GM19463 (cell line): ENCODE data around the gene S100A8.

Experiments used
- ATAC-seq: cut with Tn5 transposase; IDR thresholded peaks from one replicate; pipeline ENCODE4 v1.9.1; 2021; ENCODE audit warnings: mild to moderate bottlenecking, moderate library complexity; ENCODE audit not compliant: unreplicated experiment

The S100A8 gene

DNA sequence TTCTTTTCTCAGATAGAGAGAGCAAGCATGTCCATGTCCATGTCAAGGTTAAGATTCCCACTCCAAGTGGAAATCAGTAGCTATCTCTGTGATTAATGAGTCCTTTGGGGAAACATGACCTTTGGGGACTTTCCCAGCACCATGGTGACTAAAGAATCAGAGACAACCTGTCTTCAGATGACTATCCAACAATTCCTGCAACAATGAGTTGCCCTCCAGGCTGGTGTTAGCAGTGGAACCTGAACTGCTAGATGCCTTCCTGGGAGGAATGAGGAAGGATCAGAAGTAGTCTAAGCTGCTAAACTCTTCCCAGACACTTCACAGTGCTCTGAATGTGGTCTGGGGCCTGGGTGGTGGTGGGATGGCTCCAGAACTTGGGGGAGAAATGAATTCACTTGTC is 26.7 kb downstream of the S100A8 start:
- ATAC-seq, result no peak

DNA sequence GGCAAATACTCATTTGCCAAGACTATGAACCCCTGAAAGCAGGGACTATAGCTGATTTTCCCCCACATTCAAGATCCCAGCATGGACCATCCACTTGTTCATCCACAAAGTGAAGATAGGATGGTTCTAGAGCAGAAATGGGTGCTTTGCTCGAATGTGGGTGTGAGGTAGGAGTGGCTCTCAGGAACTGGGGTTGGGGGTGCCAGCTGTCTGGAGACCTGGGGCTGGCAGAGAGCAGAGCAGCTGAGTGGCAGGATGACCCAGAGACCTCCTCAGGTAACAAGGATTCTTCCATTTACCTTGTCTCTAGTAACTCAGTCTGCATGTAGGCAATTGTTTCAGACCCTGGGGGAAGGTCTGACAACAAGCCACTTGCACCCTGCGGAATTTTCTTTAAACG is 27.2 kb downstream of the S100A8 start:
- ATAC-seq, result no peak

- no peak for ATAC-seq
Observed at GRCh38 chr1:153362187-153362775, 28.6 kb downstream of the S100A8 start.

GRCh38 chr1:153361480-153362109 is 29.3 kb downstream of the S100A8 start:
- ATAC-seq, result no peak

GRCh38 chr1:153360592-153361479 is 30.0 kb downstream of the S100A8 start:
- no peak for ATAC-seq

GRCh38 chr1:153360190-153360589 is 30.7 kb downstream of the S100A8 start:
- no peak for ATAC-seq

DNA sequence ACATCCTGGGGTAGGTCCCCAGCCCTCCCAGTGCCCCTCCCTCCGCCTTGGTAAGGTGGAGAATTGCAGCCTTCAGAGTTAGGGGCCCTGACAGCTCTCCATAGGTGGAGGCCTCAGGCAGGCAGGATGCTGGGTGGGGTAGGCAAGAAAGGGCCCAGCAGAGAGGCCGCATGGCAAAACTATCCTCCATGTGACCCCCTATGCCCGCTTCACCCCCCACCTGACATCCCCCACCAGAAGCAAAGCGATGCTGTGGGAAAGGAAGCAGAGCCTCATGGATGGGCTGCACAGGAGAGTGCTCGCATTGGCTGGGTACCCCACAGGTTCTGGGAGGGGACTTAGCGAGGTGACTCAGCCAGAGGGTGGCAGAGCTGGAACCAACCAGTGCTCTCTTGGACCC is 31.6 kb downstream of the S100A8 start:
- no peak for ATAC-seq

DNA sequence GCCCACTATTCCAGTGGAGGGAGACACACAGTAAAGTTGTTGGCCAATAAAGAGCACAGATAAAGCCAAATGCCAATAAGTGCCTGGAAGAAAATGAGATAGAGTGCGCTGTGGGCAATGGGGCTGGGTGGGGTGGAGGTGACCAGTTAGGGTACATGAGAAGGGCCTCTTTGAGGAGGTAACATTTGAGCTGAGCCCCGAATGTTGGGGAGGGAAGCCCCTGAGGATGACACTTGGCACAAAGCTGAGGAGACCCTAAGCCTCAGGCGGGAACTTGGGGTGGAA is 32.2 kb downstream of the S100A8 start:
- ATAC-seq, result no peak

GRCh38 chr1:153357853-153358690 is 32.8 kb downstream of the S100A8 start, which contains the start of gene S100A9:
S100A9 (plus strand) TSS chr1:153357854; CDS start chr1:153358284, 430 bp downstream.
- ATAC-seq, result no peak

- ATAC-seq, result no peak
Observed at GRCh38 chr1:153357076-153357852, 33.6 kb downstream of the S100A8 start.

DNA sequence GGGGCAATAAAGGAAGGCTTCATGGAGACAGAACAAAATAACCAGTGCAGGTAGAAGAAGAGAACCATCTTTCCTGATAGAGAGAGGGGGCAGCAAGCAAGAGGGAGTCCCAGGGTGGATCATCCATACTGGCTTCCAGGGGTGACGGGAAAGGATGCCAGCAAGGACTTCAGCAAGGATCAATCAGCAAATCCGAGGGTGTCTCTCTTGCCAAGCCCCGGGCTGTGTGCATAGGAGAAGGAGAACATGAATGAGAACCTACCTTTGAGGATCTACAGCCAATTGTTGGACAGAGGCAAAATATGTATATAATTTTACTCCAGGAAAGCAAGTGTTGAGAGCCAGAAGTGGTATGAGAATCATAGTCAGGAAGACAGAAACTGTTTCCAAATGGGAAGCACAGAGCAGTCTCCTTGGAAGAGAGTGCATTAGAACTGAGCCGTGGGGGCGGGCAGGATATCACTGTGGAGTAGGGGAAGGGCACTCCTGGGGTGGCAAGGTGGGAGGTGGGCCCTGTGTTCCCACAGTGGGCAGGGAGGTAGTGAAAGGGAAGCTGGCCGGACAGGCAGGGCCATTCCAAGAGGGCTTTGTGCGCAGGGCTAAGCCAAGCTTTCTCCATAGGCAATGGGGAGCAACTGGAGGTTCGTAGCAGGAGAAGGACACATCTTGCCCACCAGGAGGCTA is 34.3 kb downstream of the S100A8 start:
- no peak for ATAC-seq

GRCh38 chr1:153355445-153356071 is 35.3 kb downstream of the S100A8 start:
- ATAC-seq, result no peak

- no peak for ATAC-seq
Observed at GRCh38 chr1:153354515-153355193, 36.2 kb downstream of the S100A8 start.

DNA sequence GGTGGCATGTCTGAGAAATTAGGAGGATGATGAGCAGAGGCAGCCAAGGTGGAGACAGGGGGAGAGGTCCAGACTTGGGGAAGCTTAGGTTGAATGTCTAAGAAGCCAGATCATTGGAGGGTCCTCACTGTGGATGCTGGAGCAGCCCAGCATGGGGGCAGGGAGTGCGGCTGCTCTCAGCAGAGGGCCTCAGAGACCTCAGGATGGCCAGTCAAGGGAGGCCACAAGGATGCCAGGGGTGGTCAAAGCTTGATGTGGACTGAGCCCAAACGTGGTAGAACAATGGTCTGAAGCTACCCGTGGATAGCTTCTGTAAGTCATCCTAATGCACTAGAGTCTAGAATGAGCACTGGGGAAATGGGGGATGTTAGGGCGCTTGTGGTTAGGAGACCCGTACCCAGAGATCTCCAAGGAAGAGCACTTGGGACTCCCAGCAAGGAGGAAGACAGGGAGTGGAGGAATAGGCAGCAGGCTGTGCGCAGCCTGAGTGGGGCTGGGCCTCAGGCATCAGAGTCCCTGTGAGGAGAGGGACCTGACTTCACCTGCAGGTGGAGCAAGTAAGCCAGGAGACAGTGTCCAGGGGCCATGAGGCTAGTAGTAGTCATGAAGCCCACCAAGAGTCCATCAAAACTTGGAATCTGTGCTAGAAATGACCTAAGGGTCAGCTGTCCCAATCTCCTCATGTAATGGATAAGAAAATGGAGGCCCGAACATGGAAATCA is 37.5 kb downstream of the S100A8 start:
- no peak for ATAC-seq

GRCh38 chr1:153352523-153352922 is 38.4 kb downstream of the S100A8 start:
- ATAC-seq, result no peak

DNA sequence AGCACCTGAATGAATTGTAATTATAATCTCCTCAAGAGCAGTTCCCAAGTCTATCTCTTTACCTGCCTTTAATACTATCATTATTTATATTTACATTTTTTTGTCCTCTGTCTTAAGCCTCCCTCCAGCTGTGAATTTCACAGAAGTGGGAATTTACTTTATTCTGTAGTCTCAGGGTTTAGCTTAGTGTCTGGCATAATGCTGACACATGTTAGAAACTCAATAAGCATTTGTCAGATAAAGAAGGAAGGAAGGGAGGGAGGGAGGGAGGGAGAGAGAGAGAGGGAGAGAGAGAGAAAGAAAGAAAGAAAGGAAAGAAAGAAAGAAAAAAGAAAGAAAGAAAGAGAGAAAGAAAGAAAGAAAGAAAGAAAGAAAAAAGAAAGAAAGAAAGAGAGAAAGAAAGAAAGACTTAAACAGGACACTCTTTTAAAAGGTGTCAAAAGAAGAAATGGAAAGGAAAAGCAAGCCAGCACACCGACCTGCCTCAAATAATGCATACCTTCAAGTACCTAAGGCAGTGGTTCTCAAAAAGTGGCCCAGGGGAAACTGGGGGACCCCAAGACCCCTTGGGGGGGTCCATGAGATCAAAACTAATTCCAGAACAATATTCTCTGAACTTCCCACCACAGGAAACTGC is 40.4 kb downstream of the S100A8 start:
- no peak for ATAC-seq
